ENCODE measurements around the gene BTBD9.

Gene BTBD9

DNA sequence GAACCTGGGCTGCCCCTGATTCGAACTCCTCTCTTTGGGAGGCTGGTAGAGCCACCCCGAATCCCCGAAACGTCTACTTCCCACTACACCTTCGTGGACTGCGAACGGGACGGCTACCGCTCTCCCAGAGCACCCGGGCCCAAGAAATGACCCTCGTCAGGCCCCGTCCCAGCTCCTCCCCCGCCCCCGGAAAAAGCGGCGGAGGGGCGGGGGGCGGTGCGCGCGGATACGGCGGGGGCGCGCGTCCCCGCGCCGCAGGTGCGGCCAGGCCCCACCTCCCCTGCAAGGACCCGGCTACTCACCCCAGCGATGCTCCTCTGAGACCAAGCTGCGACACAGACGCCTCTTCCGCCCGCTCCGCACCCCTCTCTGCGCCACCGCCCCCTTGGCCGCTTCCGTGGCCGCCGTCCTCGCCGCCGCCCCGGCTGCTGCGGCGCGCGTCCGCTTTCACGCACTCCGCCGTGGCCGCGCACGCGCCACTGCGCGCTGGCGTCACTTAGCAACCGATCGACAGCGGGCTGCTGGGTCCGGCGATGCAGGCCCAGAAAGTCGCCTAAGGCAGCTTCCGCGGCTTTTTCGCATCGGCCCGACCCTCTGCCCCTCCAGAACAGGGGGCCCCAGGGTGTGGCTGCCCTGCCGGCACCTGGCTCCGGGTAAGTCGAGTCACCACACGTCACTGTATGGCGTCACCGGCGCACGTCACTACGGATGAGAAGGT is at the start of gene BTBD9:
Gene BTBD9 (minus strand): TSS at position 432 of the 718 bp plus-strand sequence.
- peak; percentile 65 for DNase-seq (ENCODE audit: low read depth)

DNA sequence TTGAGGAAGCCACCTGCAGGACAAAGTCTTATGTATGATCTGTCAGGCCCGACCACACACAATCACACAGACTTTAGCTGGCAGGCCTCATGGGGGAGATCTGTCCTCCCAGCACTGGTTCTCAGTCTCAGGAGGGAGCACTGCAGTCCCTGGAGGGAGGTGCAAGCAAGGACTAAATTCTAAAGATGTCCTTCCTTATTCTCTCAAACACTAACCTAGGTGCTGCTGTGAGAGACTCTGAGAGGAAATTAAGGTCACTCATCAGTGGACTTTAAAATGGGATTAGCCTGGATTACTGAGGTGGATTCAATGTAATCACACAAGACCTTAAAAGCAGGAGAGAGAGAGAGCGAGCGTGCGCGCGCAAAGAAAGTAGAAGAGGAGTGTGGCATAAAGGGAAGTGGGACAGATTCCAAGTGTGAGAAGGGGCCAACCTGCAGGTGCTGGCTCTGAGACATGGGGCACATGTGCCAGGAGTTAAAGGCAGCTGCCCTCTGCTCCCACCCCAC is 48.9 kb upstream of the BTBD9 start:
- no peak for DNase-seq (ENCODE audit: low read depth)

DNA sequence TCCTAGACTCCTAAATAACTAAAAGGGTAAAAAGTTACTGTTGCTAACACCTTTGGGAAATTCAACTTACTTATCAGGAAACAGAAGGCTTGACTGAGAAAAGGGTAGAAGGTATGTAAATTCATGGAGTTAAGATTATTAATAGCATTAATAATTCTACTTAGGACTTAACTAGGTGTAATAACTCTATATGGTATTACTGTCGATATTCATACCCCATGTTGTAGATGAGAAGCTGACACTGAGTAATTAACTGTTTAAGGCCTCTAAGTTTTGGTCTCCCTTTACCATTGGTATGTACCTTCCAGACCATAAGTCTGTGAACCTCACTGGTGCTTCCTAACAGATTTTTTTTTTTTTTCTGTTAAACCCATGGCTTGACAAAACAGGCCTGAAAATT is 47.8 kb upstream of the BTBD9 start:
- DNase-seq (ENCODE audit: low read depth): no peak

DNA sequence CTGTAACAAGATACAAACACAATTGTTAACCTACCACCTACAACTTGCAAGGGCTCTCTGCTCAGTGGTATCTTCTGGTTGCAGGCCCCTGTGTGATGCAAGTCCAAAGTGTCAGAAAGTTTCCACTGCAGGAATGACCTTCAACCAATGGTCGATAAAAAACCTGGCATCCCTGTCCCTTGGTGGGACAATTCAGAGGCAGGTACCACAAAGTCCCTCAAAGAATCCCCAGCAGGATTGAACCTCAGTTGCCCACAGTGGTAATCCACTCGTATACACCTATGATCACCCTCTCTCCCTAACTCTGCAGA is 47.3 kb upstream of the BTBD9 start:
- no peak for DNase-seq (ENCODE audit: low read depth)

DNA sequence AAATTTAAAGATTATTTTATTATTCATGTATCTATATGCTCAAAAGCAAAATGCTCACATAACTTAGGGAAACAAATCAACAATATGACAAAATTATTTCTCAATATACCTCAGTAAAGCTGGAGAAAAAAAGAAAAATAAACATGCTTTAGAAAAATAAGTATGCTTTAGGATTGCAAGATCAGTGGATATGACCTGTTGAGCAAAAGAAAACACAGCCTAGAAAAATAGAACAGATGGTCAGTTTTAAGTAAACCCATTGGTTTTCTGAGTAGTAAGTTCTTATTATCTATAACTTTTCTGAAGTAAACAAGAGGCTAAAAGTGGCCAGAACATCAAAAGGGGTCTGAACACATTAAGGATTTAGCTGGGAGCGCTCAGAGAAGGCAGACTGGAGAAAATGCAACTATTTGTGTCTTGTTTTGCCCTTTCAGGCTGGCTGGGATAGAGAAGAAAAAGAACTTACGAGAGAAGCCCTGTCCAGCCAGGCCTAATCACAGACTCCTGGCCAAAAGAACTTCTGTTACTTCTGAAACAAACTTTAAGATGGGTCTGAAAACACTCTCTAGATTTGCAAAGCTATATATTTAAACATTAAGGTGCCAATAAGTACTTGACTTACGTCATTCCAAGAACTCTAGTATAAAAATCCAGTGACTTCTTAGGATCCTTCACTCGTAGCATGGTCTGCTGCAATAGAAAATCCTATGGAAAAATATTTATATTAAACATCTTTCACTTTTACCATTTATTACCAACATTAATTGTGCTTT is 46.7 kb upstream of the BTBD9 start:
- no peak for DNase-seq (ENCODE audit: low read depth)

DNA sequence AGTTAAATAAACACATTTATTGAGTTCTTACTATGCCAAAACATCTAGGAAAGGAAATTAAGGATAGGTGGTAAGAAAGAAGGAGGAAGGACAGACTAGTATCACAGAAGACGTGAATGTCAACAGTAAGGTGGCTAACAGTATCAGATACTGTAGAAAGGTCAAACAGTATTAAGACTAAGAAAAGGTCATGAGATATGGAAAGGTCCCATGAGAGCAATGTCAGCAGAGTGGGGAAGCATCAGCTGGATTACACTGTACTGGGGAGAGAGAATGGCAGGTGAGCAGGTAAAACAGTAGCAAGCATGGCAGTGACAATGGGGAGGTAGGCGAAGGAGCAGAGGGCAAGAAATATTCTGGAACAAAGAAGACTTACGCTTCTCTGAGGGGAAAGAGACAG is 45.2 kb upstream of the BTBD9 start:
- no peak for DNase-seq (ENCODE audit: low read depth)

DNA sequence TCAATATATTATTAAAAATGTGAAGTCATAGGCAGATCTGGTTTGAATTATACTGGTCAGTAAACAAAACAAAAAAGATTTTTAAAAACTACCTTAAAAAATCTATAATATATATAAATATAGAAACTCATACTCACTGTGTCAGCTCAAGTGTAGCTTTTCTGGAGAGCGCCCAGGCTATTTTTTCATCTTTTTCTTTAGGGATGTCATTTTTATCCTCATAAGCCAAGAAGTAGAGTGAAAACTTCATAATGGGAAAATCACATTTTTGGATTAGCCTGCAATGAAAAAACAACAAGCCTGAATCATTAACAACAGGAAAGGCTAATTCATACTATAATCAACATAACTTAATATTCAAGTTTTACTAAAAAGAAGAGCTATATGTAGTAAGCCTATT is 44.5 kb upstream of the BTBD9 start:
- DNase-seq (ENCODE audit: low read depth): no peak

DNA sequence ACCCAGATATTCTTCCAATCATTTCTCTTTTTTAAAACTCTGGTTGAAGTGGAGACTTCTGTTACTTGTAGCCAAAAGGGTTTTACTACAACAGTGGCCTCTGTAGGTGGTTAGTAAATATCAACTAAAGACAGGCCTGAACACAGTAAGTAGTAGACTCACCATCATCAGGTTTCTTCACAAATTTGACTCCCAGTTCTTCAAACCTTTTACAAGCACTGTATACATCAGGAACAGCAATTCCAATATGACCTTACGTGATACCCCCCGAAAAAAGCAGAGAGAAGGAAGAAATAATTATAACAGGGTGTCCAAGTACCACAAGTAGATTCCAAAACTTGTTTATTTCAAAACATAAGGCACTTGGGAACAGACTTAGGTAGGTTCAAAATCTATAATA is 42.1 kb upstream of the BTBD9 start:
- DNase-seq (ENCODE audit: low read depth): no peak

DNA sequence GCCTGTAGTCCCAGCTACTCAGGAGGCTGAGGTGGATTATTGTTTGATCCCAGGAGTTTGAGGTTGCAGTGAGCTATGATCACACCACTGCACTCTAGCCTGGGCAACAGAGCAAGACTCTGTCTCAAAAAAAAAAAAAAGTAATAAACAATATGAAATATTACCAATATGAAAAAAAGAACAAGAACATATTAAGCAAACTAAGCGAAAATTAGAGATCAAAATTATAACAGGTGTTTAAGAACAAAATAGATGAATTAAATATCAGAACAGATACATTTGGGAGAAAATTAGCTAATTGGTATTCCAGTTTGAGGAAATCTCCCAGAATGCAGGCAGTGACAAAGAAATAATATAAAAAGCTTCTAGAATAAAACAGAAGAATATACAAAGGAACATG is 39.9 kb upstream of the BTBD9 start:
- no peak for DNase-seq (ENCODE audit: low read depth)

DNA sequence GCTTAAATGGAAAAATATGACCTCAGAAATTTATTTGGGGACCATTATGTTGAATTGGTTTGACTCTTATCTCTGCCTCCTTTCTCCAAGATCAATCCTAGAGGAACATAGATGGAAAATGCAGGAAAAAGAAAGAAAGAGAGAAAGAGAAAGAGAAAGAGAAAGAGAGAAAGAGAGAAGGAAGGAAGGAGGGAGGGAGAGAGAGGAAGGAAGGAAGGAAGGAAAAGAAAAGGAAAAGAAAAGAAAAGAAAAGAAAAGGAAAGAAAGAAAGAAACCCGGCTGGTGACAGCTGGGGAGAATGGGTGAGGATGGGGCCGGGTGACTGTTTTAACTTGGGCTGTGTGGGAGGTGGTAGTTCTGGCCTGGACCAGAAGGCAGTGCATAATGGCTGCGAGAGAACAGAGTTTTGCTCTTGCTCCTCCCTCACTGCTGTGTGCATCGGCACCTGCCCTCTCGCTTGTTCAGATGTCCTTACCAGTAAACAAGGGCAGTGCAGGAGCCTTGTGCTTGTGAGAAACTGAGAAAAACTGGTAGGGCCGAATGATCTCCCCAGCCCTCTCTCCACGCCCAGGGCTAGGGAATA is 38.5 kb upstream of the BTBD9 start:
- DNase-seq (ENCODE audit: low read depth): no peak

DNA sequence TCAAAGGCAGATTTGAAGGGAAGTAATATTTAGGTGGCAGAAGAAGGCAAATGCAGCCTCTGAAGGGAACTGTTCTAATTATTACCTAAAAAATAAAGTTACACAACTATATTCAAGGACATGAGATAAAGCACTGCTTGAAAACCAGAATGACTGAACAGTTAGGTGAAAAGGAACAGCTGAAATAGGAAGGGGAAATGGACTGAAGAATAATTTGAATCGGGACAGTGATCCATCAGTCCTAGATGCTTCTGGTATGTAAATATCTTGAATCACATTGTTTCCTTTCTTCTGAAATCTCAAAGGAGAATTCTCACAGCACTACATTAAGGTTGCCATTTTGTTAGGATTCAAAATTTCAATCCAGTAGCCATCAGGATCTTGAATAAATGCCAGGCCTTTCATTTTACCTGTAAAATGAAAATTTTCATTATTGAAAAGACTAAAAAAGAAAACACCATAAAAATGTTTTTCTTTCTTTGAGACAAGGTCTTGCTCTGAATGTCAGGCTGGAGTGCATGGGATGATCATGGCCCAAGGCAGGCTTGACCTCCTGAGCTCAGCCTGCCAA is 37.3 kb upstream of the BTBD9 start:
- DNase-seq (ENCODE audit: low read depth): no peak

DNA sequence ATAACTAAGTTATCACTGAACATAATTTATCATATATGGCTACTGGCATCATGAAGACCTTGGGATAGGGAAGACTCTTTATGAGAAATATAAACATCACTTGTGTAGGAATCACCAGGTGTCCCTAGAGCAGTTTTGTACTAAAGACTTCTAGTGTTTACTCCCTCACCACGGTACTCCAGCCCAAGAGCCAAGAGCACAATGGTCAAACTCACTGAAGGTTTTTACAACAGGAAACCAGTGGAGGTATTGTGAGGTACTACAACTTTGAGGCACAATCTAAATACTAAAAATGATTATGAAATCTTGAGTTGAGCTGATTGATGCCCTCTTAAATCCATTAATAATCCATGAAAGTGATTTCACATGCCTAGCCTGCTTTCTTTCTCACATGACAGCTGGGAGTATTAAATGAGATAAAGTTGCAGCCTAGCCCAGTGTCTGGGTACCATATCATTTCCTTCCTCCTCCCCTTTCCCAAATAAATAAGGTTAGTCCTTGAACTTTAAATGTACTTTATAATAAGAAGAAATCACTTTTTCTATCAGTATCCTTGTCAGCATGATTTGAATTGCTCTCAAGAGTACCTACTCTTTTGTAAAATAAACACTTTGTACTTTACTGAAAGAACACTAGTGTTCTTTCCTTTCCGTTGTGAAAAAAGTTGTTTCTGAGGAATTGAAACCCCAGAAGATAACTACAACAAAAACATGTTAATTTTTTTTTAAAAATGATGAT is 36.7 kb upstream of the BTBD9 start:
- no peak for DNase-seq (ENCODE audit: low read depth)

DNA sequence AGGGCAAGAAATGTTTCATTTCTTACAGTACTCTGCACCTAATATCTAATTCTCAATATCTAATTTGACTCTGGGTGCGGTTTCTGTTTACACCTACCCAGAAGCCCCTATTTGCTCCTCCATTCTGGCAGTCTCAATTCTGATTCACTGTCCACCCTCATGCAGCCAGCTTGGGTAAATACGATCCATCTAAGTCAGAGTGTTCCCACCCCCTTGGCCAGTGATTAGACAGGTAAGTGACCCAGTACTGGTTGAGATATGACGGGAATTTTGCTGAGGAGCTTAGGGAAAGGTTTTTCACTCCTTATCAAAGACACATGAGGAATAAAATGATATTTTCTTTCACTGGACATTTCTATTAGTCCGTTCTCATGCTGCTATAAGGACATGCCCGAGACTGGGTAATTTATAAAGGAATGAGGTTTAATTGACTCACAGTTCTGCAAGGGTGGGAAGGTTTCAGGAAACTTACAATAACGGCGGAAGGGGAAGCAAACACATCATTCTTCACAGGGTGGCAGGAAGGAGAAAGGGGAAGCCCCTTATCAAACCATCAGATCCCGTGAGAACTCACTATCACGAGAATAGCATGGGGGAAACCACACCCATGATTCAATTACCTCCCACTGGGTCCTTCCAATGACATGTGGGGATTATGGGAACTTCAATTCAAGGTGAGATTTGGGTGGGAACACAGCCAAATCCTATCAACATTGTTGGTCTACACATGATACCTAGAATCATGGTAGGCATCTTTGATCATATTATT is 33.9 kb upstream of the BTBD9 start:
- DNase-seq (ENCODE audit: low read depth): no peak

DNA sequence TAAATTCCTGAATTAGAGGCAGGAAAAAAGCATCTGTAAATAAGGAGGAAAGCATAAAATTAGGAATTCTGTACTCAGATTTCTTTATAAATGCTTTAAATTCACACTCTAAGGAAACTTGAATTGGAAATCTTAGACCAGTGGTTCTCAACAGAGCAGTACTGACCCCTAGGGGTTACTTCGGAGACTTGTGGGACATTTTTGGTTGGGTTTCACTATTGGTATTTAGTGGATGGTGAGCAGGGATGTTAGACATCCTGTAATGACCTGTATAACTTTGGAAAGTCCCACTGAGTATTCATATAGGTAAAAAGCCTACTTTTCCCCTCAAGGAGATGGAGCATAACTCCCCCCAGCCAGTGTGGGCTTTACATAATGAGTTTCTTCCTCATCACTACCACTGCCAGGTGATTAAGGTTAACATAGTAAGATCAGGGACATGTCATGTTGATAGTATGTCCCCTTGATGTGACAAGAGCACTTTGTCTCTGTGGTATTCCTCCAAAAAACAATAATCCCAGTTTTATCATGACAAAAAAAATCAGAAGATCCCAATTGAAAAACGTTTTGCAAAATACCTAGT is 32.2 kb upstream of the BTBD9 start:
- no peak for DNase-seq (ENCODE audit: low read depth)

DNA sequence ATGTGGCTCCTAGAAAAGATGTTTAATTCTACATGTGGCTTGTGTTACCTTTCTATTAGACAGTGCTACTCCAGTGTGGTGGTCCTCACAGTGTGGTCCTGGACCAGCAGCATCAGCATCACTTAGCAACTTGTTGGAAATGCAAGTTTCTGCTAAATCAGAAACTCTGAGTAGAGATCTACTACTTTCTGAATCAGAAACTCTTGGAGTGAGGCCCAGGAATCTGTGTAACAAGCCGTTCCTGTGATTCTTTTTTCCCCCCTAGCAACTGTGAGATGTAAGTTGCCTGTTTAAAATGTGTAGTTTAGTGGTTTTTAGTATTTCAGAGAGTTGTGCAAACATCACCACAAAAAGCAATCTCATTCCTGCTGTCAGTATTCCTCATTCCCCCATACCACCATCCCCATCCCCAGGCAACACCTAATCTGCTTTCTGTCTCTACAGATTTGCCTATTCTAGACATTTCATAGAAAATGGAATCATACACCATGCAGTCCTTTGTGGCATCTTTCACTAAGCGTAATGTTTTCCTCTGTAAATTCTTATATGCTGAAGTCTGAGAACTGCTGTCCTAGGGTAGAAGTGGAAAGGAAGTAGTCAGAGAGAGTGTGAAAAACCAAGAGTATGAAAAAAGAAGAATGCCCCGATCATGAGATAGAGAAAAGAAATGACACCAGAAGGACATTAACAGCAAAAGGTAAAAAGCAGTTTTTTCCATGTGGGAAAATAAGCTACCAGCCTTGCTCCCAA is 18.9 kb upstream of the BTBD9 start:
- no peak for DNase-seq (ENCODE audit: low read depth)

DNA sequence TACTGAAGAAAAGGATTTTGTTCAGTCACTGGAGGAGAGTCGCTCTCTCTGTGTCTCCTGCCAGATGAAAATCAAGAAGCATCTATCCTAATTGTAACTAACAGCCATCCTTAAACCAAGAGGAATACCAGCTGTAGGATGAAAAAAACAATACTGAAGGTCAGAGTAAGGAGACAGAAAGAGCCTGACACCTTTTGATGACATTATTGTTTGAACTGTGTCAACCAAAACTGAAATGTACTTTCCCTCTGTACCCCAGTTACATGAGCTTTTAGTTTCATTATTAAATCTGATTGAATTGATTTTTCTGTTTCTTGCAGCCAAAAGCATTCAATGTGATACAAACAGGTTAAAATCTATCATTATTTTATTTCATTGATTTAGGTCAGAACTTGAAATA is 17.2 kb upstream of the BTBD9 start:
- DNase-seq (ENCODE audit: low read depth): no peak

DNA sequence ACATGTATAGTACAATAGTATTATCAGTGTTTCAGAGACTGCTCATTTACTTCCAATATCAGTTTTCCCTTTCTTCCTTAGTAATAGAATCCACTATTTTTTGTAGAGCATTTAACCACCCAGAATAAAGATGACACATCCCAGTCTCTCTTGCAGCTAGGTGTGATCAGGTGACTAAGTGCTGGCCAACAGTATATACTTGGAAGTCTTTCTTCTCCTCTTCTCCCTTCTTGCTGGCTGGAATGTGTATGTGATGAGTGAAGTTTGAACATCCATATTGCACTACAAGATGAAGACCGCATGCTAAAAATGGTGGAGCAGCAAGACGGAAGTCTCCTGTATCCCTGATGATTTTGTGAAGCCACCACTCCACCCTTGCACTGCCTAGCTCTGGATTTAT is 14.5 kb upstream of the BTBD9 start:
- DNase-seq (ENCODE audit: low read depth): no peak

DNA sequence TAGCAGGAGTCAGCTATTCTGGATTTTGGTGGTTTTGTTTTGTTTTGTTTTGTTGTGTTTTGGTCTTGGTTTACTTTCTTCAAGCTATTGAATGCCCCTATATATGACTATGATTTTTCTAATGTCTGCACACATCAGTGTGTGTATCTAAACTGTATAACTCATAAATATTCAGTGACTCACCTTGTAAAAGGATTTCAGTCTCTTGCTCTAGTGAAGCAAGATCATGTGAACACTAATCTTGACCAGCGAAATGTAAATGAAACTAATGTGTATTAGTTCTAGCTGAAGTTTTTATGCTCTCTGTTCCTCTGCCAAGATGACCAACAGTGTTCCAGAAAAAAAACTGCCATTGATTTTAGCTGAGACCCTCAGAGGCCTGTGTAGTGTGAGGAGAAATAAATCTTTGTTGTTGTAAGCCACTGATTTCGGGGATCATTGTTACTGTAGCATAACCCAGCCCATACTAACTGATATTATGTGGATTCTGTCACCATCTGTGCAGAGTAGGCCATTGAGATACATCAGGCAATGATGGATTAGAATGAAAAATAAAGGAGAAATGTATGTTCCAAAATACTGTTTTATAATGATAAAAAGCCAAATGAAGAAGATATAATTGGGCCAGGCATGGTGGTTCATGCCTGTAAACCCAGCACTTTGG is 11.5 kb upstream of the BTBD9 start:
- DNase-seq (ENCODE audit: low read depth): no peak

DNA sequence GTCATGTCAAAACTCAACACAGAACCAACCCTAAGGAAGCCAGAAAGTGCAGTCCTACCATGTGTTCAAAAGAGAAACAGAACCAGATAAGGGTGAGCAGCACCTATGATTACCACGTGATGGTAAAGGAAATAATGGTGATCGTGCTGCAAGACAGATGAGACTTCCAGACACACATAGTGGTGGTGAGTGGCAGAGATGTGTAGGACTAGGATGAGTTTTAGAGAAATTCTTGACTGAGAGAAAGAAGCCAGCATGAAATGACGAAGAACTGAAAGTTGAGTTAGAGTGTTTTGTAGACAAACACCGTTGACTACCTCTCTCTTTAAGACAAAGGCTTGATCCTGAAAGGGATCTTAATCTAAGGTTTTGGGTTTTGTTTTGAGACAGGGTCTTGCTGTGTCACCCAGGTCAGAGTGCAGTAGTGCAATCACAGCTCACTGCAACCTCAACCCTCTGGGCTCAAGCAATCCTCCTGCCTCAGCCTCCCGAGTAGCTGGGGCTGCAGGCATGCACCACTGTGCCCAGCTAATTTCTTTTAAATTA is 10.6 kb upstream of the BTBD9 start:
- DNase-seq (ENCODE audit: low read depth): no peak

DNA sequence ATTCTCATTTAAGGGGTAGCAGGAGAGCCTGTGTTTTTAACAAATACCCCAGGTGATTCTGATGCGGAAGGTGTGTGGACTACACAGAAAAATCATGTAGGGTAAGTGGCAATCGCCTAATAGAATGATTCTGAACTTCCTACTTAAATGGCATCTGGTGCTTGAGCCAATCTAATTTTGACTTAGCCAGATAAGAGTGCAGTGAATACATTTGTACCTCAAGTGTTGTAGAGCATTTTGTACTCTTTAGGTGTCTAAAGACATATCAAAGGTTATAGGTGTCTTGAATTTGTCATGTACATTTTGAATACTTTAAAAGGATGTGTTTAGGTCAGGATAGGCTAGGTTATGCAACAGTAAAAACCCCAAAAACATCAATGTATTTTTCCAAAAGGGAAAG is 10.0 kb upstream of the BTBD9 start:
- no peak for DNase-seq (ENCODE audit: low read depth)

All from stimulated activated CD8-positive, alpha-beta memory T cell treated with anti-CD3 and anti-CD28 coated beads, Interleukin-15, amount 100 ng/mL, for 24 hours (primary cell).